Mesothelial cell of epicardium (in vitro differentiated cells): Measurements from ENCODE around the gene TMEM108. TPM values are rescaled to one million over a fixed set of nuclear protein-coding genes. Genes with fewer than 3 reads are reported as not detected.

ENCODE experiments used
- DNase-seq, 2 experiments: peaks; one replicate each; pipeline ENCODE4 v3.0.0; 2021; ENCODE audit warnings: low spot score in 2 of 2; ENCODE audit not compliant: unreplicated experiment in 2 of 2
- H3K27ac Mint-ChIP-seq: 2 replicates; pipeline ENCODE4 v1.8.0; 2021; ENCODE audit warnings: mixed read lengths
- H3K27me3 Mint-ChIP-seq: 2 replicates; pipeline ENCODE4 v1.8.0; 2021; ENCODE audit warnings: low read depth, mixed read lengths
- H3K36me3 Mint-ChIP-seq: 2 replicates; pipeline ENCODE4 v1.8.0; 2021; ENCODE audit warnings: mixed read lengths
- H3K4me1 Mint-ChIP-seq: 2 replicates; pipeline ENCODE4 v1.8.0; 2021; ENCODE audit warnings: mixed read lengths
- H3K4me3 Mint-ChIP-seq: 2 replicates; pipeline ENCODE4 v1.8.0; 2021; ENCODE audit warnings: mild to moderate bottlenecking, moderate library complexity, mixed read lengths
- H3K9me3 Mint-ChIP-seq: 2 replicates; pipeline ENCODE4 v1.8.0; 2021; ENCODE audit warnings: mixed read lengths
- CTCF ChIP-seq: fragments of 200-600 bp; sonication (generic); IDR thresholded peaks from one replicate; pipeline ENCODE4 v1.5.0; 2021; ENCODE audit warnings: antibody characterized with exemption; ENCODE audit not compliant: unreplicated experiment
- total RNA-seq: library from RNA; stranded (reverse); gene quantifications from 3 replicates; pipeline ENCODE4 v1.2.1, GENCODE V29; 2021

TMEM108 gene
- total RNA-seq, 1 donor from 2014 or later, result 17.3 TPM

DNA sequence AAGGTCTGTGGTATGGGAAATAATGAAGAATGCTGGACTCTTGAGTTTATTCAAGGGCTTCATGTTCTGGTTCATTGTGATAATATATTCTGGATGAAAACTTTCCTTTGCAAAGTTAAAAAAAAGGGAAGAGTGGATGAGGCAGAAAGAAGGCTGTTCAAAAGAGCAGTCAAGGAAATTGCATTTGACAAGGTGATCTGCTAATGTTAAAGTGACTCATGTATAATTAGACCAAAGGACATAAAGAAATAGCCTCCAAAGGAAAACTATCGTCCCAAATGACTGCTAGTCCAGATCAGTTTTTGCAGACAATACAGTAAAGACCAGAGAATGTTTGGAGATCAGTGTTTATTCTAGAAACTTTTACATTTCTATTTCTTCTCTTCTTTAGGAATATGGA is 9.8 kb downstream of the TMEM108 start:
- no peak overlapping the region for H3K27ac Mint-ChIP-seq
- peaks cover 6% of the 10 kb centered on the region for H3K4me1 Mint-ChIP-seq
- no peak for DNase-seq
- H3K4me3 Mint-ChIP-seq, result no peak overlapping the region
- TF ChIP-seq CTCF, result no peak
- H3K27me3 Mint-ChIP-seq, result no peaks in the 10 kb centered on the region
- no peaks in the 10 kb centered on the region for H3K36me3 Mint-ChIP-seq
- H3K9me3 Mint-ChIP-seq, result no peaks in the 10 kb centered on the region

GRCh38 chr3:133049491-133049890 is 11.3 kb downstream of the TMEM108 start:
- Mint-ChIP-seq H3K4me3 (no peak overlapping the region), H3K36me3 (no peaks in the 10 kb centered on the region), H3K27me3 (no peaks in the 10 kb centered on the region), H3K27ac (no peak overlapping the region), H3K4me1 (peaks cover 4% of the 10 kb centered on the region), H3K9me3 (no peaks in the 10 kb centered on the region)
- DNase-seq, result no peak
- TF ChIP-seq CTCF, result no peak

- no peak for DNase-seq
- Mint-ChIP-seq H3K4me3 (no peak overlapping the region), H3K4me1 (peaks cover 4% of the 10 kb centered on the region), H3K36me3 (no peaks in the 10 kb centered on the region), H3K9me3 (no peaks in the 10 kb centered on the region), H3K27ac (no peak overlapping the region), H3K27me3 (no peaks in the 10 kb centered on the region)
- TF ChIP-seq CTCF, result no peak
These were observed 12.7 kb downstream of the TMEM108 start for GRCh38 chr3:133050891-133051290.

GRCh38 chr3:133053532-133053931 is 15.3 kb downstream of the TMEM108 start:
- H3K9me3 Mint-ChIP-seq, result no peaks in the 10 kb centered on the region
- H3K27me3 Mint-ChIP-seq, result no peaks in the 10 kb centered on the region
- H3K4me1 Mint-ChIP-seq, result peaks cover 4% of the 10 kb centered on the region

GRCh38 chr3:133054586-133054985 is 16.4 kb downstream of the TMEM108 start:
- Mint-ChIP-seq H3K4me3 (no peak overlapping the region), H3K27ac (no peak overlapping the region), H3K27me3 (no peaks in the 10 kb centered on the region), H3K4me1 (peaks cover 2% of the 10 kb centered on the region), H3K9me3 (no peaks in the 10 kb centered on the region), H3K36me3 (no peaks in the 10 kb centered on the region)
- DNase-seq, result no peak
- no peak for TF ChIP-seq CTCF

More at GRCh38 chr3:133053532-133053931, 15.3 kb downstream of the TMEM108 start:
- Mint-ChIP-seq H3K4me3 (no peak overlapping the region), H3K36me3 (no peaks in the 10 kb centered on the region), H3K27ac (no peak overlapping the region)
- no peak for DNase-seq
- no peak for TF ChIP-seq CTCF

- no peak for DNase-seq
- Mint-ChIP-seq H3K4me3 (no peak overlapping the region), H3K9me3 (no peaks in the 10 kb centered on the region), H3K36me3 (no peaks in the 10 kb centered on the region), H3K4me1 (no peaks in the 10 kb centered on the region), H3K27me3 (no peaks in the 10 kb centered on the region), H3K27ac (no peak overlapping the region)
- no peak for TF ChIP-seq CTCF
These were observed 17.1 kb downstream of the TMEM108 start for GRCh38 chr3:133055339-133055738.
